ENCODE measurements around the gene TMEM233.

The TMEM233 gene

DNA sequence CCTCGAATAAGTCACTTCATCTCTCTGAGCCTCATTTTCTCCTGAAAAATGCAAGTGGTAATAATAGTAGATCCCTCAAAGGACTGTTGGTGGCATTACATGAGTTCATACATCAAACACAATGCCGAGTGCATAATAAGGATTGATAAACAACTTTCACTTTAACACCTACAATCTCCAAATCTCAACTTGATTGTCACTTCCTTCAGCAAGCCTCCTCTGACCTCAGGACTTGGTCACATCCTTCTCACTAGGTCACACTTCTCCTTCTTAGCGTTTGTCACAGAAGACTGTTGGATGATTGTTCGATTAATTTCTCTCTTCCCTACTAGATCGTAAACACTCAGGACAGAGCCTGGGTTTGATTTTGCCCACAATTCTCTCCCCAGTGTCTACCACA is 66.5 kb downstream of the TMEM233 start:
- DNase-seq = no peak

- DNase-seq = no peak
Observed at GRCh38 chr12:119661882-119662281, 68.3 kb downstream of the TMEM233 start.

DNA sequence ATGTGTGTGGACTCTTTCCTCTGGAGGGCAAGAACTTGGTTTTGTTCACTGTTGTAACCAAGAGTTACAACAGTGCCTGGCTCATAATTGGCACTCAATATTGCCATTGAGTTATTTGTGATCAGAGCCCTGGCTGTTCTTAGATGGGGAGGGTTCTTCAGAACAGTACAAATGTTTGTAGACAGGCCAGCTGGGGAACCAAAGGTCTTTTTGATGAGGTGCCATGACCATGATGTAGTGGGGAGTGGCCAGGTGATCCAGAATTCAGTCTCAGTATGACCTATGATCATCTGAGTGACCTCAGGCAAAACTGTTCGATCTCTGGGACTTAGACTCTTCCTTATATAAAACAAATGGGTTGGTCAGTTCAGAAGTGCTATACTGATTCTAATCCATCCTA is 71.1 kb downstream of the TMEM233 start:
- no peak for DNase-seq

DNA sequence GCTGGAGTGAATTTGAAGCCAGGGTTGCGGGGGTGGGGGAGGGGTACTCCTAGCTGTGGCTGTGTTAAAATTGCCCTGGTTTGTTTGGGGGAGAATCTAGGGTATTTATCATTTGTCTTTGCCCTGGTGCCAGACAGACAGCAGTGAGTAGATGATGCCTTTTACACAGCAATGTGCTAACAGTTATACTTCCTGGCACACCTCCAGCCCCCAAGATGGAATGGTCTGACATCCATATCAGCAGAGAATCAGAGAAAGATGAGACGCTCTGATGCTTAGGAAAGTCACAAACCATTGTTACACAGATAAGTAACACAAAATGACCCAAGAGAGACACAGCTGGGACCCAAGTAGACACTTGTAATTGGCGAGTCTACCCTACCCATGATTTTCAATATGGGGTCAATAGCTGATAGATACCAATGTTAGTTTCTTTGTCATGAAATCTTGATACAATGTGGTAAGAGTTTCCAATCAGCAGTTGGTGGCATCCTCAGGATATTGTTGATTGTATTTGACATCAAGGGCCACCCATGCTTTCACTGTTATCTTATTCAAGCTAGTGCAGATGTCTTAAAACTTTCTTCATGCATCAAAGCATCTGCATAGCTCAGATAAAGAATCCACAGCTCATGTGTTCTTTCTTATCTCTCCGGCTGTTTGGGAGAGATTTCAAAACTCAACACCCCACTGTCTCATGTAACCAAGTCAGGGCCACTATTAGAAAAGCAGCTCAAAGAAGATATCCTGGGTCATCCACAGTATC is 71.8 kb downstream of the TMEM233 start:
- DNase-seq = no peak

DNA sequence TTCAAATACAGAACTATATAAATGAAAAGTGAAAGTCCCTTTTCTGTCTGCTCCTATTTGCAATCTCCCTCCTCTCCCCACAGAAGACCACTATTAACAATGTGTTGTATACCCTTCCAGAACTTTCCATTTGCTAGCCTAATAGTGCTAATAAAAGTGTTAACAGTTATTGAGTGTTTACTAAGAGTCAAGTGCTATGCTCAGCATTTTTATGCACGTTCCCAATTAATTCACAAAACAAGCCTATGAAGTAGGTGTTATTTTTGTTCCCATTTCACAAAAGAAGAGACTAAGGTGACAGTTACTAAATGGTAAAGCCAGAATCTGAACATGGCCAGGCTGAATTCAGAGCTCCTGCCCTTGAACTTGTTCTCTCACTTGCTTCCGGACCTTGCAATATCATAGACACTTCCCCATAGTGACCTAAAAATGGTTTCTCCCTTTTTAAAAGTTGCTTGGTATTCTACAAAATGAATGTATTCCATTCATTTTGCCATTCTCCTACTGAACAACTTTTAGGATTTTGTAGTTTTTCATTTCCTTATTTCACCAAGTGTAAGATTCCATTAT is 72.7 kb downstream of the TMEM233 start:
- no peak for DNase-seq

DNA sequence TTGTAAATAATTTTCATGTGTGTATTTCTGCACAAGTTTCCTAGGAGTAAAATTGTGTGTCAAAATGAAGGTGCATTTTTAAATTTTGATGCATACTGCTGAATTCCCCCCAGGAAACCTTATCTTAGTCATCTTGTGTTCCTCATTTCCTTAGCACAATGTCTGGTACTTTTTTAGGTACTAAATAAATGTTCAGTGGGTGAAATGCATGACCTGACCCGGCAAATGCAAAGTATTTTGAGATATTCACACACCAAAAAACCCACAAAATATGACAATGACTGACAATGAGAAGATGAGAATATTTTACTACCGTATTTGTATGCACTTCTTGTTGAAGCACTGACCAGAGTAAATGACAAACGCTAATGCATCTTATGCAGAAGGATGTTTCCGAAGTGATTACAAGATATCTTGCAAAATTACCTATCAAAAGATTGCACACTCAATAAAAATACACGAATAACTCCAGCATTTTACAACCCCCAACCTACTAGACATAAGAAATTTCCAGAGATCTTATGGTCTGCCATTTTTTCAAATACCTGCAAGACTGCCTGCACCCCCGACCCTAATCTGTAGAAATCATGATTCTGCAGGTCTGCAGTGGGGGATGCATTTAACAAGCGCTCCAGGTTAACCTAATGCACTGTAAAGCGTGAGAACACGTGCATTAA is 73.5 kb downstream of the TMEM233 start:
- DNase-seq = no peak

- peak; percentile 95 for DNase-seq
Observed at GRCh38 chr12:119667577-119668323, 74.2 kb downstream of the TMEM233 start, which contains the start of gene PRKAB1. TSS of gene PRKAB1 (plus strand) at chr12:119668133. CDS start at chr12:119668245, 112 bp downstream.

DNA sequence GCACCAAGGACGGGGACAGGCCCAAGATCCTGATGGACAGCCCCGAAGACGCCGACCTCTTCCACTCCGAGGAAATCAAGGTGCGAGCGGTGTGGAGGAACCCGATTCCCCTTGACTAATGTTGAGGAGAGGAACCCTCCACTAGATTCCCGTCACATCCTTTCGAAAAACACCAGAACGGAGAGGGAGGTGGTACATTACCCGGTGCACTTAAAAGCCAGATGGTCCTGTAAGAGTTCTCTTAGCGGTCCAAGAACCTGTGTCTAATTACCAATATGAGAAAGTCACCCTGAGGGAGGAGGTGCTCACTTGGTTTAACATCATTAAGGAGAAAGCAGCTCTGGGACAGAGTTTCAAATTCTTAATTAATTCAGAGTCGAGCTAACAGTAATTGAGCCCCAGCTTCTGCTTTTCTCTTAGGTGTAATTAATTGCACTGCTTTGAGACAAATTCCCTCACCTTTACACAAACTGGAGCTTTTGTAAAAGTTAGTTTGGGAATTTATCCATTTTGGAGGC is 74.8 kb downstream of the TMEM233 start:
- DNase-seq = no peak

GRCh38 chr12:119669744-119670472 is 76.3 kb downstream of the TMEM233 start:
- DNase-seq = no peak

DNA sequence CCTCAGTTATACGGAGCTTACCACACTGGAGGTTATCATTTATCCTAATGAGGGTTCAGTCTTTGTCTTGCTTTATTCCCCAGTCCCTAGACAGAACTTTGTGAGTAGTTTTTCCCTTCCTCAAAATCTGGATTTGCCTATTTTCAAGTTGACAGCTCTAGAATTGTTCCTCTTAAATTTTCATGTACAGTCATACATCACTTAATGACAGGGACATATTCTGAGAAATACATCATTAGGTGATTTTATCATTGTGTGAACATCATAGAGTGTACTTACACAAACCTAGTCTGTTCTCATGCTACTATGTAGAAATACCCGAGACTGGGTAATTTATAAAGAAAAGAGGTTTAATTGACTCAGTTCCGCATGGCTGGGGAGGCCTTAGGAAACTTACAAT is 77.5 kb downstream of the TMEM233 start:
- DNase-seq = no peak

DNA sequence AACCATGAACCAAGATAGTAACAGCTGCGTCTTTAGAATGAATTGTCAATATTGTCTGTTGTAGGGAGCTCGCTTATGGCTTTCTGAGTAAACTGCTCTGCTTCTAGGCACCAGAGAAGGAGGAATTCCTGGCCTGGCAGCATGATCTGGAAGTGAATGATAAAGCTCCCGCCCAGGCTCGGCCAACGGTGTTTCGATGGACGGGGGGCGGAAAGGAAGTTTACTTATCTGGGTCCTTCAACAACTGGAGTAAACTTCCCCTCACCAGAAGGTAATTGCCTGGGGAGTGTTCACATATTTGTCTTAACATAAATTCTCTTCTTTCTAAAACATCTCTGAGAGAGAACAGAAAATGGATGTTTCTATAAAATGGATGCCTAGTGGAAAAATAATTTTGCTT is 78.6 kb downstream of the TMEM233 start:
- no peak for DNase-seq

GRCh38 chr12:119673634-119674033 is 80.1 kb downstream of the TMEM233 start:
- DNase-seq = no peak

GRCh38 chr12:119674560-119674959 is 81.0 kb downstream of the TMEM233 start:
- no peak for DNase-seq

DNA sequence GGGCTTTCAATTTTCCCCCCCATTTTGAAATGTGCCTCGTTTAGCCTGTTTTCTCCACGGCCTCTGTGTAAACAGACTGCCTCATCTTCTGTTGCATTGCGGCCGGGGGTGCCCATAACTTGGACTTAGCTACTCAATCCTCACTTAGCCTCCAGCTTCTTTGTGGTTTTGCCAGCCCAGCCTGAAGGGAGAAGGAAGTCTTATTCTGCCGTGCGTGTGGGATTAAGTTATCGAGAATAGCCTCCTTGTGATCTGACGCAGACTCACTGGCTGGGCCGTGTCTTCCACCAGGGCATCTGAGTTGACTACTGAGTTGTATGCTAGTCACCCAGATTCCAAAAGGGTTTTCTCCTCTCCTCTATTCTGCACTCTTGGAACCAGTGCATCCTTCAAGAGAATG is 82.4 kb downstream of the TMEM233 start:
- DNase-seq = no peak

DNA sequence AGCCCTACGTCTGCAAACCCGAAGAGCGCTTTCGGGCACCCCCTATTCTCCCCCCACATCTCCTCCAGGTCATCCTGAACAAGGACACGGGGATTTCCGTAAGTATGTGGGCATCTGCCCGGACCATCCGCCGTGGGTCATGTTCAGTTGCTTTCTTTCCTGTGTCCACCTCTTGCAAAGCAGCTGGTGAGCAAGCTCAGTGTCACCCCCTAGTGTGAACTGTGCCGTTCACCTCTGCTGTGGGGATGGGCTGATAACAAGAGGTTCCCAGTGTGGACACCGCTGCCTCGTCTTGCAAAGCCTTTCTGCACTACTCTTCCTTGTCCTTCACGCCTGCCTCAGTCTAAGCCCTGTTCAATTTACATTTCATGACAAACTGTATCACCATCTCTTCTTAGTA is 83.0 kb downstream of the TMEM233 start:
- no peak for DNase-seq

GRCh38 chr12:119678459-119678858 is 84.9 kb downstream of the TMEM233 start:
- DNase-seq = no peak

GRCh38 chr12:119679081-119679480 is 85.5 kb downstream of the TMEM233 start:
- DNase-seq = no peak

DNA sequence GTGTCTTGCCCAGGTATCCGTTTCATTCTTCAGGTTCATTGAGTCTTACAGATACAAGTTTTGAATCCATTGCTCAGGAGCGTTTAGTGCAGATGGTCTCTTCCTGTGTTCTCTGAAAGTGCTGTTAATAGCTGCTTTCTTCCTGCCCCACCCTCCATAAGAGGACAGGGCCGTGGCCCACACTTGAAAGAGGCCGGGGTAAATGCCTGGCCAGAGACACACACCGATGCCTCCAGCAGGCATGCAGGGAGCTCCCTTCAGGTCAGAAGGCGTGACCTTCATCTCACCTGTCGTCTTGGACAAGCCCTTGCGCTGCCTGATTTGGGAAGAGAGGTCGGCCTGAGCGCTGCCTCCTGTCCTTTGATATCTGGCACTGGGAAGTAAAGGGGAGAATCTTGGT is 85.9 kb downstream of the TMEM233 start:
- no peak for DNase-seq

GRCh38 chr12:119681111-119681510 is 87.5 kb downstream of the TMEM233 start:
- no peak for DNase-seq

GRCh38 chr12:119681728-119682638 is 88.4 kb downstream of the TMEM233 start:
- DNase-seq = no peak

DNA sequence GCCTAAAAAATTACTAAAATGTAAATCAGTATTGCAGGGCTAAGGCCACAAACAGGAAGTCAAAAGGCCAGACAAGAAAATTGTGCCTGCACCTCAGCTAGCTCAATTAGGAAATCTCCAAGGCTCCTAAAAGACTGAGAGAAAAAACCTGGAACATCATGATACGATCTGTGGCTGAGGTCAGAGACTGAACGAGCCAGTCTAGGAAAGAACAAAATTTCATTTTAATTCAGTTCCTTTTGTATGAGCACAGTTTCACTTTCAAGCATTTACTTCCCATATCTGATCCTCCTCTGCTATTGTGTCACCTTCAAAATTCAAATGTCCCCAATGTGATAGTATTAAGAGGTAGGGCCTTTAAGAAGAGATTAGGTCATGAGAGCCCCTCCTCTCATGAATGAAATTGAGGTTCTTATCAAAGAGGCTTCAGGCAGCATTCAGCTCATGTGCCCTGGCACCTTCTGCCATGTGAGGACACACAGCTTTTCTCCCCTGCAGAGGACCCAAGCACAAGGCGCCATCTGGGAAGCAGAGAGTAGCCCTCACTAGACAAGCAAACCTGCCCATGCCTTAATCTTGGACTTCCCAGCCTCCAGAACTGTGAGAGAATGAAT is 89.2 kb downstream of the TMEM233 start:
- DNase-seq = no peak

Measured in stimulated activated CD8-positive, alpha-beta memory T cell treated with anti-CD3 and anti-CD28 coated beads, Interleukin-4, amount 100 ng/mL, for 48 hours (primary cell).